Panc1 (cell line): Measurements from ENCODE around the gene DLG2.

Experiments
- CTCF ChIP-seq: fragments of 450-650 bp; IDR thresholded peaks from 2 replicates; pipeline ENCODE4 v1.5.1; 2017; ENCODE audit warnings: mild to moderate bottlenecking
- POLR2AphosphoS5 ChIP-seq: IDR thresholded peaks from 2 replicates; pipeline ENCODE4 v1.6.1; 2012; ENCODE audit warnings: mild to moderate bottlenecking, low read depth, low read length, moderate library complexity
- REST ChIP-seq, 2 experiments: IDR thresholded peaks; 2 replicates each; pipeline ENCODE4 v1.6.1; 2011 to 2012; ENCODE audit warnings: low read depth in 2 of 2, control low read depth in 1 of 2, low read length in 1 of 2, mild to moderate bottlenecking in 1 of 2, moderate library complexity in 1 of 2; ENCODE audit not compliant: insufficient read depth in 1 of 2
- SIN3A ChIP-seq: IDR thresholded peaks from 2 replicates; pipeline ENCODE4 v1.6.1; 2012; ENCODE audit warnings: low read depth, mild to moderate bottlenecking, low read length, moderate library complexity, borderline replicate concordance; ENCODE audit not compliant: insufficient read depth
- TCF7L2 ChIP-seq: IDR thresholded peaks from 2 replicates; pipeline ENCODE4 v1.6.1; 2011; ENCODE audit warnings: mild to moderate bottlenecking, low read depth, low read length, inconsistent platforms

GRCh38 chr11:83945976-83946375, 1681.2 kb downstream of the DLG2 start:
- no peak for TF ChIP-seq CTCF
- no peak for TF ChIP-seq REST (IDR thresholded peaks at IDR 0.05; ENCODE audit: insufficient read depth in 1 of 2, low read depth in 2 of 2, low read length in 1 of 2)
- no peak for TF ChIP-seq POLR2AphosphoS5
- TF ChIP-seq TCF7L2, result no peak
- no peak for TF ChIP-seq SIN3A
